Measurements from ENCODE around the gene NCAPG2.

GRCh38 chr7:158584407-158584806, 120.2 kb downstream of the NCAPG2 start:
- TF ChIP-seq EZH2 (IDR thresholded peaks at IDR 0.05; ENCODE audit: low read depth, unreplicated experiment) (no peak), EZH2phosphoT487 (IDR thresholded peaks at IDR 0.05; ENCODE audit: unreplicated experiment) (no peak)

All from GM23338 (cell line).